22Rv1 (cell line): Measurements from ENCODE around the gene ZNF398.
"Not testable (repeated sequence)": the region's sequence is repeated elsewhere in the genome, so short reads cannot be mapped to it uniquely, and the experiment has no call there.

Source experiments
- ZFX ChIP-seq: fragments of 450-650 bp; IDR thresholded peaks from 2 replicates; pipeline ENCODE4 v1.6.1; 2017; ENCODE audit warnings: antibody characterized with exemption, borderline replicate concordance
- TF ChIP-seq, protein P1 (sequence below): fragments of 450-650 bp; IDR thresholded peaks from 2 replicates; pipeline ENCODE4 v1.5.1; 2017; ENCODE audit warnings: mild to moderate bottlenecking

DNA sequence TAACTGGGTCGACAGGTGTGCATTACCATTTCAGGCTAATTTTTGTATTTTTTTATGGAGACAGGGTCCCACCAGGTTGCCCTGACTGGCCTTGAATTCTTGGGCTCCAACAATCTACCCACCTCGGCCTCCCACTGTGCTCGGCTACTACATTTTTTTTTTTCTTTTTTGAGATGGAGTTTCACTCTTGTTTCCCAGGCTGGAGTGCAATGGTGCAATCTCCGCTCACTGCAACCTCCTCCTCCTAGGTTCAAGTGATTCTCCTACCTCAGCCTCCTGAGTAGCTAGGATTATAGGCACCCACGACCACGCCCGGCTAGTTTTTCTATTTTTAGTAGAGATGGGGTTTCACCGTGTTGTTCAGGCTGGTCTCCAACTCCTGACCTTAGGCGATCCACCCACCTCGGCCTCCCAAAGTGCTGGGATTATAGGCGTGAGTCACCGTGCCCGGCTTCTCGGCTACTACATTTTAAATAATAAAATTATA lies 2.8 kb upstream of the ZNF398 start:
- TF ChIP-seq, protein P1, sequence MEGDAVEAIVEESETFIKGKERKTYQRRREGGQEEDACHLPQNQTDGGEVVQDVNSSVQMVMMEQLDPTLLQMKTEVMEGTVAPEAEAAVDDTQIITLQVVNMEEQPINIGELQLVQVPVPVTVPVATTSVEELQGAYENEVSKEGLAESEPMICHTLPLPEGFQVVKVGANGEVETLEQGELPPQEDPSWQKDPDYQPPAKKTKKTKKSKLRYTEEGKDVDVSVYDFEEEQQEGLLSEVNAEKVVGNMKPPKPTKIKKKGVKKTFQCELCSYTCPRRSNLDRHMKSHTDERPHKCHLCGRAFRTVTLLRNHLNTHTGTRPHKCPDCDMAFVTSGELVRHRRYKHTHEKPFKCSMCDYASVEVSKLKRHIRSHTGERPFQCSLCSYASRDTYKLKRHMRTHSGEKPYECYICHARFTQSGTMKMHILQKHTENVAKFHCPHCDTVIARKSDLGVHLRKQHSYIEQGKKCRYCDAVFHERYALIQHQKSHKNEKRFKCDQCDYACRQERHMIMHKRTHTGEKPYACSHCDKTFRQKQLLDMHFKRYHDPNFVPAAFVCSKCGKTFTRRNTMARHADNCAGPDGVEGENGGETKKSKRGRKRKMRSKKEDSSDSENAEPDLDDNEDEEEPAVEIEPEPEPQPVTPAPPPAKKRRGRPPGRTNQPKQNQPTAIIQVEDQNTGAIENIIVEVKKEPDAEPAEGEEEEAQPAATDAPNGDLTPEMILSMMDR = not testable (repeated sequence)
- not testable (repeated sequence) for TF ChIP-seq ZFX
